Fibroblast of the aortic adventitia (primary cell): ENCODE measurements around the gene HSDL2. TPM values are rescaled to one million over a fixed set of nuclear protein-coding genes. Genes with fewer than 3 reads are reported as not detected.
"Not testable (repeated sequence)": the region's sequence is repeated elsewhere in the genome, so short reads cannot be mapped to it uniquely, and the experiment has no call there.

Experiments
- DNase-seq: peaks from one replicate; pipeline ENCODE4 v3.0.0-alpha.2; 2010; ENCODE audit warnings: low read depth
- H3K4me3 ChIP-seq: 2 replicates; pipeline ENCODE4 v1.5.1; 2011; ENCODE audit warnings: low read depth, mild to moderate bottlenecking, control low read depth, low read length, moderate library complexity
- total RNA-seq: library from RNA; depleted of rRNA; stranded (reverse); fragments of >200 nt; gene quantifications from 2 replicates; pipeline ENCODE4 v1.2.3, GENCODE V29; 2012; ENCODE audit warnings: low replicate concordance
- TF ChIP-seq, protein P1 (sequence below): IDR thresholded peaks from 2 replicates; pipeline ENCODE4 v1.5.1; 2011; ENCODE audit warnings: mild to moderate bottlenecking, low read length, control low read depth, inconsistent platforms; ENCODE audit not compliant: insufficient read depth

Gene HSDL2
- total RNA-seq, 1 donor: 54.9 TPM

DNA sequence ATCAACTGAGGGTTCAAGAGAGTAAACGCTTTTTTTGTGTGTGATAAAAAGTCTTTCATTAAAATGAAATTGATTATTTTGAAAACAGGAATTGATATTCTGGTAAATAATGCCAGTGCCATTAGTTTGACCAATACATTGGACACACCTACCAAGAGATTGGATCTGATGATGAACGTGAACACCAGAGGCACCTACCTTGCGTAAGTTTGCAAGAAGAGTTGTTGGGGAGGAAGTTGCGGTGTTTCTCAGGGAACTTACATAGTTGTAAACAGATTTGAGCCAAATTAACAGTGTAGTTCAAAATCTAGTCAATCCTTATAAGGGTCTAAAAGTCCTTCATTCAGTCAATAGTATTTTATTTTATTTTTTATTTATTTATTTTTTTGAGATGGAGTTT is 28.9 kb downstream of the HSDL2 start:
- DNase-seq: no peak
- TF ChIP-seq, protein P1, sequence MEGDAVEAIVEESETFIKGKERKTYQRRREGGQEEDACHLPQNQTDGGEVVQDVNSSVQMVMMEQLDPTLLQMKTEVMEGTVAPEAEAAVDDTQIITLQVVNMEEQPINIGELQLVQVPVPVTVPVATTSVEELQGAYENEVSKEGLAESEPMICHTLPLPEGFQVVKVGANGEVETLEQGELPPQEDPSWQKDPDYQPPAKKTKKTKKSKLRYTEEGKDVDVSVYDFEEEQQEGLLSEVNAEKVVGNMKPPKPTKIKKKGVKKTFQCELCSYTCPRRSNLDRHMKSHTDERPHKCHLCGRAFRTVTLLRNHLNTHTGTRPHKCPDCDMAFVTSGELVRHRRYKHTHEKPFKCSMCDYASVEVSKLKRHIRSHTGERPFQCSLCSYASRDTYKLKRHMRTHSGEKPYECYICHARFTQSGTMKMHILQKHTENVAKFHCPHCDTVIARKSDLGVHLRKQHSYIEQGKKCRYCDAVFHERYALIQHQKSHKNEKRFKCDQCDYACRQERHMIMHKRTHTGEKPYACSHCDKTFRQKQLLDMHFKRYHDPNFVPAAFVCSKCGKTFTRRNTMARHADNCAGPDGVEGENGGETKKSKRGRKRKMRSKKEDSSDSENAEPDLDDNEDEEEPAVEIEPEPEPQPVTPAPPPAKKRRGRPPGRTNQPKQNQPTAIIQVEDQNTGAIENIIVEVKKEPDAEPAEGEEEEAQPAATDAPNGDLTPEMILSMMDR: no peak
- no peak overlapping the region for H3K4me3 ChIP-seq

DNA sequence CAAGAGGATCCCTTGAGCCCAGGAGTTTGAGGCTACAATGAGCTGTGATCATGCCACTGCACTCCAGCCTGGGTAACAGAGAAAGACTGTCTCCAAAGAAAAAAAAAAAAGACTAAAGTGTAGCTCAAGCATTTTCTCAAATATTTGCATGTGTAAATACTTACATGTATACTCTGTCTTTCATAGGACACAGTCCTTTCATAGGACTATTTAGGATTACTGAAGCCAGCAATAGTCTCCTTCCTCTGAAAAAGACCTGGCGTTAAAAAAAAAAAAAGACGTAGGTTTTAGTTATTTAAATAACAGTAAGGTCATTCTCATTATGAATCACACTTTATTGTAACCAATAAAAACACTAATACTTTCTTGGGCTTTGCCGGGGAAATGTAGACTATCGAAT is 29.9 kb downstream of the HSDL2 start:
- H3K4me3 ChIP-seq: no peak overlapping the region
- no peak for DNase-seq
- TF ChIP-seq, protein P1: no peak

- TF ChIP-seq, protein P1: no peak
- no peak overlapping the region for H3K4me3 ChIP-seq
- peak; percentile 43 for DNase-seq
Observed at GRCh38 chr9:112411626-112412027, 31.7 kb downstream of the HSDL2 start.

- H3K4me3 ChIP-seq, DNase-seq: not testable (repeated sequence)
Observed at GRCh38 chr9:112413728-112414127, 33.8 kb downstream of the HSDL2 start.

- TF ChIP-seq, protein P1: no peak
- H3K4me3 ChIP-seq: no peak overlapping the region
- no peak for DNase-seq
Observed at GRCh38 chr9:112420208-112420607, 40.3 kb downstream of the HSDL2 start.

GRCh38 chr9:112421771-112422222 is 41.9 kb downstream of the HSDL2 start:
- no peak overlapping the region for H3K4me3 ChIP-seq
- no peak for DNase-seq
- TF ChIP-seq, protein P1: no peak

GRCh38 chr9:112422417-112423148 is 42.7 kb downstream of the HSDL2 start:
- no peak for DNase-seq
- H3K4me3 ChIP-seq: no peak overlapping the region
- TF ChIP-seq, protein P1: no peak
